ENCODE data around the gene CCDC148.
A peak's percentile ranks its signal among the peaks of the same experiment; 100 is the strongest.

The CCDC148 gene
- long read RNA-seq, donor 1 = 0 reads
- long read RNA-seq, donor 2 = 0 reads
- long read RNA-seq, donor 3 = 0 reads
- long read RNA-seq, donor 4 = 0 reads
- long read RNA-seq, donor 5 = 0 reads
- long read RNA-seq, donor 6, partial matches to known transcripts = 0 of 1 reads
- long read RNA-seq, donor 6, other reads (novel, unspliced or antisense) = 0 of 1 reads
- long read RNA-seq, donor 7 = 0 reads
- long read RNA-seq, donor 8 = 0 reads

GRCh38 chr2:158456309-158457066 lies at the start of gene CCDC148, which contains the start of gene PKP4:
Gene CCDC148 (minus strand): TSS chr2:158456753. CDS start chr2:158456439, 314 bp downstream.
Gene PKP4 (plus strand): TSS chr2:158456952. CDS start chr2:158533185, 76,233 bp downstream.
- peak; percentile 82 for DNase-seq

- DNase-seq = no peak
These were observed 48.9 kb upstream of the CCDC148 start for GRCh38 chr2:158505448-158505934.

- no peak for DNase-seq
These were observed 47.5 kb upstream of the CCDC148 start for GRCh38 chr2:158504088-158504487.

- no peak for DNase-seq
These were observed 46.4 kb upstream of the CCDC148 start for GRCh38 chr2:158502974-158503373.

- no peak for DNase-seq
These were observed 44.7 kb upstream of the CCDC148 start for GRCh38 chr2:158501301-158501700.

- no peak for DNase-seq
These were observed 43.8 kb upstream of the CCDC148 start for GRCh38 chr2:158500333-158500732.

GRCh38 chr2:158499383-158499782 lies 42.8 kb upstream of the CCDC148 start:
- no peak for DNase-seq

GRCh38 chr2:158498749-158499136 lies 42.2 kb upstream of the CCDC148 start:
- no peak for DNase-seq

GRCh38 chr2:158498043-158498748 lies 41.6 kb upstream of the CCDC148 start:
- no peak for DNase-seq

GRCh38 chr2:158497486-158497885 lies 40.9 kb upstream of the CCDC148 start:
- no peak for DNase-seq

- DNase-seq = no peak
These were observed 40.4 kb upstream of the CCDC148 start for GRCh38 chr2:158496986-158497385.

- no peak for DNase-seq
These were observed 38.6 kb upstream of the CCDC148 start for GRCh38 chr2:158495175-158495574.

GRCh38 chr2:158493458-158493857 lies 36.9 kb upstream of the CCDC148 start:
- DNase-seq = no peak

GRCh38 chr2:158491072-158491471 lies 34.5 kb upstream of the CCDC148 start:
- DNase-seq = no peak

GRCh38 chr2:158489366-158490112 lies 33.0 kb upstream of the CCDC148 start:
- no peak for DNase-seq

GRCh38 chr2:158488442-158489216 lies 32.1 kb upstream of the CCDC148 start:
- no peak for DNase-seq

GRCh38 chr2:158487419-158487818 lies 30.9 kb upstream of the CCDC148 start:
- DNase-seq = no peak

GRCh38 chr2:158486970-158487325 lies 30.4 kb upstream of the CCDC148 start:
- no peak for DNase-seq

- no peak for DNase-seq
These were observed 29.8 kb upstream of the CCDC148 start for GRCh38 chr2:158486150-158486969.

GRCh38 chr2:158484892-158485556 lies 28.5 kb upstream of the CCDC148 start:
- no peak for DNase-seq
